Lung (tissue), 13 donors: ENCODE data around the gene JMJD6. TPM values are rescaled to one million over a fixed set of nuclear protein-coding genes. Genes with fewer than 3 reads are reported as not detected.

Experiments used
- ATAC-seq: fragments of 200-7000 bp; cut with Tn5 transposase; one replicate; pipeline ENCODE4 v1.9.1; 2020; ENCODE audit warnings: moderate number of reproducible peaks; ENCODE audit not compliant: insufficient read depth, low FRiP score
- DNase-seq, 3 donors: peaks; one replicate each; pipeline ENCODE4 v3.0.0-alpha.2; 2013 to 2017
- H3K27ac ChIP-seq, 2 donors: one replicate each; pipeline ENCODE4 v1.5.1; 2013; ENCODE audit warnings: mild to moderate bottlenecking in 2 of 2, moderate library complexity in 2 of 2, control low read depth in 1 of 2, inconsistent platforms in 1 of 2, low read depth in 1 of 2, low read length in 1 of 2
- H3K27me3 ChIP-seq, 3 donors: one replicate each; pipeline ENCODE4 v1.5.1; 2013; ENCODE audit warnings: low read length in 2 of 3; ENCODE audit not compliant: control insufficient read depth in 3 of 3, insufficient read depth in 3 of 3
- H3K36me3 ChIP-seq, 4 donors: one replicate each; pipeline ENCODE4 v1.5.1; 2013; ENCODE audit warnings: low read length in 4 of 4, mild to moderate bottlenecking in 1 of 4, moderate library complexity in 1 of 4; ENCODE audit not compliant: control insufficient read depth in 4 of 4, insufficient read depth in 4 of 4
- H3K4me1 ChIP-seq, 5 donors: one replicate each; pipeline ENCODE4 v1.5.1; 2013; ENCODE audit warnings: low read length in 5 of 5, mild to moderate bottlenecking in 2 of 5, moderate library complexity in 1 of 5; ENCODE audit not compliant: control insufficient read depth in 5 of 5, insufficient read depth in 5 of 5
- H3K4me3 ChIP-seq: one replicate; pipeline ENCODE4 v1.5.1; 2013; ENCODE audit warnings: mild to moderate bottlenecking, control low read depth, moderate library complexity
- H3K9ac ChIP-seq, 2 donors: one replicate each; pipeline ENCODE4 v1.5.1; 2013; ENCODE audit warnings: low read length in 2 of 2, control low read depth in 1 of 2; ENCODE audit not compliant: insufficient read depth in 1 of 2
- H3K9me3 ChIP-seq, 4 donors: one replicate each; pipeline ENCODE4 v1.5.1; 2013; ENCODE audit warnings: low read length in 3 of 4, mild to moderate bottlenecking in 1 of 4, moderate library complexity in 1 of 4; ENCODE audit not compliant: control insufficient read depth in 4 of 4, insufficient read depth in 3 of 4
- CTCF ChIP-seq: IDR thresholded peaks from 2 replicates; pipeline ENCODE4 v1.5.1; 2012; ENCODE audit warnings: mild to moderate bottlenecking; ENCODE audit errors: control extremely low read depth, extremely low read depth
- WGBS, 2 donors: extraction: QIAGEN DNeasy Blood & Tissue Kit; methylation state at CpG; one replicate each; pipeline ENCODE4 v1.1.7; 2013; 5-methylcytosine and 5-hydroxymethylcytosine counted together
- polyA plus RNA-seq, 2 donors: library from polyadenylated mRNA; stranded (reverse); fragments of 200-250 nt; gene quantifications; one replicate each; pipeline ENCODE4 v1.2.1, GENCODE V29; 2013
- small RNA-seq: library from RNA; depleted of rRNA; stranded (forward); fragments of <200 nt; gene quantifications from one replicate; pipeline ENCODE3, GENCODE V24; 2014; ENCODE audit warnings: low replicate concordance
- total RNA-seq, 2 donors: library from RNA; depleted of rRNA in 1 of 2; stranded (reverse); fragments of >200 nt in 1 of 2; gene quantifications; one replicate each; pipeline ENCODE4 v1.2.1, GENCODE V29; 2014 to 2021
- donor health status: control.
- donor health status: control.
- donor health status: Bipolar disorder and iron deficiency.
- donor health status: healthy.
- donor health status: DM: yes; HTN: yes; CAD: no.

Gene JMJD6
- total and polyA plus RNA-seq, 4 donors, result 23.8 to 52.9 (median 30.0) TPM

- ATAC-seq, result peak; percentile 98
- Histone ChIP-seq H3K4me3 (peak overlapping the region; percentile 15), H3K4me1 (peaks cover 0 to 18% (median 8%) of the 10 kb centered on the region in 5 donors), H3K9me3 (no peaks in the 10 kb centered on the region), H3K9ac (peak overlapping the region; percentile 17 to 95), H3K27ac (peak overlapping the region; percentile 74 to 87), H3K27me3 (no peaks in the 10 kb centered on the region), H3K36me3 (peaks cover 0 to 10% (median 0%) of the 10 kb centered on the region in 4 donors)
- WGBS, 2 donors, result 15 to 23% methylated on average over 32 of the region's 32 CpGs
- no peak for TF ChIP-seq CTCF
- DNase-seq, result peak; percentile 100
Measured at GRCh38 chr17:76671123-76671911, 55.1 kb downstream of the JMJD6 start.

GRCh38 chr17:76670718-76671122 is 55.7 kb downstream of the JMJD6 start:
- Histone ChIP-seq H3K4me3 (no peak overlapping the region), H3K27ac (peak overlapping the region in 1 of 2 donors; percentile 87), H3K4me1 (peaks cover 0 to 18% (median 8%) of the 10 kb centered on the region in 5 donors), H3K9ac (peak overlapping the region in 1 of 2 donors; percentile 76), H3K9me3 (no peaks in the 10 kb centered on the region), H3K27me3 (no peaks in the 10 kb centered on the region), H3K36me3 (peaks cover 0 to 5% (median 0%) of the 10 kb centered on the region in 4 donors)
- 60 to 77% methylated on average over 9 of the region's 9 CpGs for WGBS, 2 donors
- DNase-seq (peak in 1 of 3 donors; percentile 7), ATAC-seq (no peak)
- TF ChIP-seq CTCF, result no peak

- 83 to 84% methylated on average over 9 of the region's 9 CpGs for WGBS, 2 donors
- Histone ChIP-seq H3K36me3 (peaks cover 0 to 5% (median 0%) of the 10 kb centered on the region in 4 donors), H3K27me3 (no peaks in the 10 kb centered on the region), H3K9ac (no peak overlapping the region), H3K4me3 (no peak overlapping the region), H3K27ac (no peak overlapping the region), H3K9me3 (no peaks in the 10 kb centered on the region), H3K4me1 (peaks cover 0 to 18% (median 8%) of the 10 kb centered on the region in 5 donors)
- no peak for TF ChIP-seq CTCF
- peak in 2 of 3 donors; percentile 47 to 81 for DNase-seq
- ATAC-seq, result no peak
Measured at GRCh38 chr17:76670020-76670717, 56.2 kb downstream of the JMJD6 start.

Small RNA genes lying within 50 kb of the gene (small RNA-seq; reads per million reads assigned to genes)
- gene AC005837.3 (not detected), gene RF02271 (not detected), gene RNU6-97P (not detected), gene RNY4P36 (0.37 reads per million, percentile 46 among the genes with 10 or more reads in this experiment)

Other genes with a start within 250 kb of the JMJD6 start
- gene RHBDF2, start 225.2 kb downstream of the JMJD6 start, total RNA-seq, result 10 to 100 TPM; 22.7 to 56.5 TPM
- gene RHBDF2, start 225.2 kb downstream of the JMJD6 start, polyA plus RNA-seq, result 100 to 1,000 TPM in 1 of 2 donors, 10 to 100 TPM in 1; 20.1 to 116 TPM
- 10 to 100 TPM; 15.9 to 20.0 TPM for gene CYGB, start 188.9 kb downstream of the JMJD6 start, total RNA-seq
- 10 to 100 TPM; 21.4 to 30.4 TPM for gene CYGB, start 188.9 kb downstream of the JMJD6 start, polyA plus RNA-seq
- gene PRCD, start 186.6 kb downstream of the JMJD6 start, total RNA-seq, result 10 to 100 TPM in 1 of 2 donors, 1 to 10 TPM in 1; 3.3 to 11.3 TPM
- 1 to 10 TPM; 2.0 to 7.9 TPM for gene PRCD, start 186.6 kb downstream of the JMJD6 start, polyA plus RNA-seq
- gene ST6GALNAC2, start 140.7 kb downstream of the JMJD6 start, total RNA-seq, result 10 to 100 TPM; 20.8 to 38.0 TPM
- 10 to 100 TPM; 12.1 to 15.4 TPM for gene ST6GALNAC2, start 140.7 kb downstream of the JMJD6 start, polyA plus RNA-seq
- gene ST6GALNAC1, start 82.8 kb downstream of the JMJD6 start, total RNA-seq, result 10 to 100 TPM; 22.5 to 24.9 TPM
- gene ST6GALNAC1, start 82.8 kb downstream of the JMJD6 start, polyA plus RNA-seq, result 10 to 100 TPM; 13.9 to 19.3 TPM
- gene MXRA7, start 15.6 kb downstream of the JMJD6 start, total RNA-seq, result 100 to 1,000 TPM; 101 to 127 TPM
- 10 to 100 TPM; 60.9 to 65.4 TPM for gene MXRA7, start 15.6 kb downstream of the JMJD6 start, polyA plus RNA-seq
- 10 to 100 TPM; 23.1 to 34.5 TPM for gene METTL23, start 233 bp upstream of the JMJD6 start, total RNA-seq
- 10 to 100 TPM; 37.7 to 43.1 TPM for gene METTL23, start 233 bp upstream of the JMJD6 start, polyA plus RNA-seq
- gene SRSF2, start 10.7 kb upstream of the JMJD6 start, total RNA-seq, result 100 to 1,000 TPM; 172 to 215 TPM
- gene SRSF2, start 10.7 kb upstream of the JMJD6 start, polyA plus RNA-seq, result 100 to 1,000 TPM; 136 to 251 TPM
- gene MFSD11, start 11.5 kb upstream of the JMJD6 start, total RNA-seq, result 10 to 100 TPM; 30.5 to 57.5 TPM
- 10 to 100 TPM; 12.0 to 19.5 TPM for gene MFSD11, start 11.5 kb upstream of the JMJD6 start, polyA plus RNA-seq
- gene MGAT5B, start 141.8 kb upstream of the JMJD6 start, total RNA-seq, result under 1 TPM; 0.28 to 0.40 TPM
- gene MGAT5B, start 141.8 kb upstream of the JMJD6 start, polyA plus RNA-seq, result under 1 TPM; 0.52 to 0.67 TPM